H1 (cell line): ENCODE data around the gene CKS1B. TPM values are rescaled to one million over a fixed set of nuclear protein-coding genes. Genes with fewer than 3 reads are reported as not detected.

Experiments used
- ATF2 ChIP-seq: IDR thresholded peaks from 2 replicates; pipeline ENCODE4 v1.6.1; 2012; ENCODE audit warnings: low read length, inconsistent platforms
- BACH1 ChIP-seq: IDR thresholded peaks from 2 replicates; pipeline ENCODE4 v1.6.1; 2012; ENCODE audit warnings: low read length, improper control_type of control experiment
- POLR2AphosphoS5 ChIP-seq: IDR thresholded peaks from 2 replicates; pipeline ENCODE4 v1.6.1; 2011; ENCODE audit warnings: low read depth, low read length
- RXRA ChIP-seq: IDR thresholded peaks from 2 replicates; pipeline ENCODE4 v1.6.1; 2011; ENCODE audit warnings: low read depth, mild to moderate bottlenecking, low read length, moderate library complexity; ENCODE audit not compliant: insufficient read depth
- SP4 ChIP-seq: IDR thresholded peaks from 2 replicates; pipeline ENCODE4 v1.6.1; 2012; ENCODE audit warnings: low read length, inconsistent platforms
- polyA plus RNA-seq, 7 experiments: library from polyadenylated mRNA; depleted of rRNA in 3 of 7; stranded (reverse) in 5 of 7; unstranded in 2 of 7; fragments of >200 nt in 5 of 7; fragments of 200-250 nt in 2 of 7; gene quantifications; 1 replicate in 5 of 7; 2 replicates in 1 of 7; 4 replicates in 1 of 7; pipeline versions ENCODE4 v1.2.1 to v1.2.3, GENCODE V29; 2011 to 2013; ENCODE audit warnings: missing spikeins in 2 of 7, mixed read lengths in 2 of 7
- total RNA-seq: library from RNA; stranded (reverse); fragmentation: NEBNext Ultra II Directional; extraction: Animal tissue kit (Norgen Biotek cat#: 25700); gene quantifications from 2 replicates; pipeline ENCODE4 v1.2.1, GENCODE V29; 2021
- TF ChIP-seq, protein P1 (sequence below): IDR thresholded peaks from 2 replicates; pipeline ENCODE4 v1.6.1; 2012; ENCODE audit warnings: inconsistent platforms
- TF ChIP-seq, protein P2 (sequence below): fragments of 300-600 bp; sonication (generic); IDR thresholded peaks from 2 replicates; pipeline ENCODE4 v1.7.1; 2012; ENCODE audit warnings: low read length, moderate library complexity, mild to moderate bottlenecking, inconsistent platforms; ENCODE audit not compliant: insufficient replicate concordance
- TF ChIP-seq, protein P3 (sequence below): IDR thresholded peaks from 2 replicates; pipeline ENCODE4 v1.6.1; 2012; ENCODE audit warnings: inconsistent platforms

The CKS1B gene
- total and polyA plus RNA-seq, 2 of the 8 experiments (the other 6 are each of a cell fraction or from before 2014, with no cell fraction given): 294 to 1,025 TPM

DNA sequence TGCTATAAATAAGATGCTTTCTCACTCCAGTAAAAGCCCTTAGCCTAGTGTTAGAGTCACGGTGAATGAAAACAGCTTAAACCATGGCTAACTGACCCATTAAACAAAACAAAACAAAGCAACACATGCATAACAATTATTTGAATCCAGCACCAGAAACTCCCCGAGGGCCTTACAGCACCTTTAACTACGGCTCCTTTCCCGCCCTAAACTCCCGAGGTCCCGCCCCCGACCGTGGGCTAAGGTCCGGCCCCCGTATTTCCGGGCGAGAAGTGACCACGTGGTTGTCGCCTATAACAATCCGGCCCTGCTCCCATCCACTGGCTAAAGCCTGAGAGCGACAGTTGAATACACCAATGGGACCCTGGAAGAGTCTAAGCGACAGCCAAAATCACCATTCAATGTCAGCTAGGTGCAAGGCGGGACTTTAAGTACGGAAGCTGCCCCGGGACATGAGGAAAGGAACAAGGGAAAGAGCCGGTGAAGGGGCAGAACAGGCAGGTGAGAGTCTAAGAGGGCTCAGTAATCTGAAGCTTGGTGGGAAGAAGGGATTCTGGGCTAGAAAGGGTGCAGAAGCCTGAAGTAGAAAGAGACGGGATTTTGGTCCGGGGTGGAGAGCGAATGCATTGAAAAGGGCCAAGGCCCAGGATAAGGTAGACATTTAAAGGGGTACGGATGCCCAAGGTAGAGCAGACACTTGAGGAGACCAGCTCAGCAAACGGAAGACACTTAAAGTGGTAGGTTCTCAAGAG lies 8.6 kb downstream of the CKS1B start, which contains the start of gene FLAD1 (continued):
- TF ChIP-seq ATF2 (no peak), RXRA (no peak), POLR2AphosphoS5 (peak; percentile 53; the same call in 1 of the 2 replicates), BACH1 (no peak), SP4 (peak; percentile 89)
- TF ChIP-seq, protein P1, sequence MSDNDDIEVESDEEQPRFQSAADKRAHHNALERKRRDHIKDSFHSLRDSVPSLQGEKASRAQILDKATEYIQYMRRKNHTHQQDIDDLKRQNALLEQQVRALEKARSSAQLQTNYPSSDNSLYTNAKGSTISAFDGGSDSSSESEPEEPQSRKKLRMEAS: peak; percentile 94
- TF ChIP-seq, protein P2, sequence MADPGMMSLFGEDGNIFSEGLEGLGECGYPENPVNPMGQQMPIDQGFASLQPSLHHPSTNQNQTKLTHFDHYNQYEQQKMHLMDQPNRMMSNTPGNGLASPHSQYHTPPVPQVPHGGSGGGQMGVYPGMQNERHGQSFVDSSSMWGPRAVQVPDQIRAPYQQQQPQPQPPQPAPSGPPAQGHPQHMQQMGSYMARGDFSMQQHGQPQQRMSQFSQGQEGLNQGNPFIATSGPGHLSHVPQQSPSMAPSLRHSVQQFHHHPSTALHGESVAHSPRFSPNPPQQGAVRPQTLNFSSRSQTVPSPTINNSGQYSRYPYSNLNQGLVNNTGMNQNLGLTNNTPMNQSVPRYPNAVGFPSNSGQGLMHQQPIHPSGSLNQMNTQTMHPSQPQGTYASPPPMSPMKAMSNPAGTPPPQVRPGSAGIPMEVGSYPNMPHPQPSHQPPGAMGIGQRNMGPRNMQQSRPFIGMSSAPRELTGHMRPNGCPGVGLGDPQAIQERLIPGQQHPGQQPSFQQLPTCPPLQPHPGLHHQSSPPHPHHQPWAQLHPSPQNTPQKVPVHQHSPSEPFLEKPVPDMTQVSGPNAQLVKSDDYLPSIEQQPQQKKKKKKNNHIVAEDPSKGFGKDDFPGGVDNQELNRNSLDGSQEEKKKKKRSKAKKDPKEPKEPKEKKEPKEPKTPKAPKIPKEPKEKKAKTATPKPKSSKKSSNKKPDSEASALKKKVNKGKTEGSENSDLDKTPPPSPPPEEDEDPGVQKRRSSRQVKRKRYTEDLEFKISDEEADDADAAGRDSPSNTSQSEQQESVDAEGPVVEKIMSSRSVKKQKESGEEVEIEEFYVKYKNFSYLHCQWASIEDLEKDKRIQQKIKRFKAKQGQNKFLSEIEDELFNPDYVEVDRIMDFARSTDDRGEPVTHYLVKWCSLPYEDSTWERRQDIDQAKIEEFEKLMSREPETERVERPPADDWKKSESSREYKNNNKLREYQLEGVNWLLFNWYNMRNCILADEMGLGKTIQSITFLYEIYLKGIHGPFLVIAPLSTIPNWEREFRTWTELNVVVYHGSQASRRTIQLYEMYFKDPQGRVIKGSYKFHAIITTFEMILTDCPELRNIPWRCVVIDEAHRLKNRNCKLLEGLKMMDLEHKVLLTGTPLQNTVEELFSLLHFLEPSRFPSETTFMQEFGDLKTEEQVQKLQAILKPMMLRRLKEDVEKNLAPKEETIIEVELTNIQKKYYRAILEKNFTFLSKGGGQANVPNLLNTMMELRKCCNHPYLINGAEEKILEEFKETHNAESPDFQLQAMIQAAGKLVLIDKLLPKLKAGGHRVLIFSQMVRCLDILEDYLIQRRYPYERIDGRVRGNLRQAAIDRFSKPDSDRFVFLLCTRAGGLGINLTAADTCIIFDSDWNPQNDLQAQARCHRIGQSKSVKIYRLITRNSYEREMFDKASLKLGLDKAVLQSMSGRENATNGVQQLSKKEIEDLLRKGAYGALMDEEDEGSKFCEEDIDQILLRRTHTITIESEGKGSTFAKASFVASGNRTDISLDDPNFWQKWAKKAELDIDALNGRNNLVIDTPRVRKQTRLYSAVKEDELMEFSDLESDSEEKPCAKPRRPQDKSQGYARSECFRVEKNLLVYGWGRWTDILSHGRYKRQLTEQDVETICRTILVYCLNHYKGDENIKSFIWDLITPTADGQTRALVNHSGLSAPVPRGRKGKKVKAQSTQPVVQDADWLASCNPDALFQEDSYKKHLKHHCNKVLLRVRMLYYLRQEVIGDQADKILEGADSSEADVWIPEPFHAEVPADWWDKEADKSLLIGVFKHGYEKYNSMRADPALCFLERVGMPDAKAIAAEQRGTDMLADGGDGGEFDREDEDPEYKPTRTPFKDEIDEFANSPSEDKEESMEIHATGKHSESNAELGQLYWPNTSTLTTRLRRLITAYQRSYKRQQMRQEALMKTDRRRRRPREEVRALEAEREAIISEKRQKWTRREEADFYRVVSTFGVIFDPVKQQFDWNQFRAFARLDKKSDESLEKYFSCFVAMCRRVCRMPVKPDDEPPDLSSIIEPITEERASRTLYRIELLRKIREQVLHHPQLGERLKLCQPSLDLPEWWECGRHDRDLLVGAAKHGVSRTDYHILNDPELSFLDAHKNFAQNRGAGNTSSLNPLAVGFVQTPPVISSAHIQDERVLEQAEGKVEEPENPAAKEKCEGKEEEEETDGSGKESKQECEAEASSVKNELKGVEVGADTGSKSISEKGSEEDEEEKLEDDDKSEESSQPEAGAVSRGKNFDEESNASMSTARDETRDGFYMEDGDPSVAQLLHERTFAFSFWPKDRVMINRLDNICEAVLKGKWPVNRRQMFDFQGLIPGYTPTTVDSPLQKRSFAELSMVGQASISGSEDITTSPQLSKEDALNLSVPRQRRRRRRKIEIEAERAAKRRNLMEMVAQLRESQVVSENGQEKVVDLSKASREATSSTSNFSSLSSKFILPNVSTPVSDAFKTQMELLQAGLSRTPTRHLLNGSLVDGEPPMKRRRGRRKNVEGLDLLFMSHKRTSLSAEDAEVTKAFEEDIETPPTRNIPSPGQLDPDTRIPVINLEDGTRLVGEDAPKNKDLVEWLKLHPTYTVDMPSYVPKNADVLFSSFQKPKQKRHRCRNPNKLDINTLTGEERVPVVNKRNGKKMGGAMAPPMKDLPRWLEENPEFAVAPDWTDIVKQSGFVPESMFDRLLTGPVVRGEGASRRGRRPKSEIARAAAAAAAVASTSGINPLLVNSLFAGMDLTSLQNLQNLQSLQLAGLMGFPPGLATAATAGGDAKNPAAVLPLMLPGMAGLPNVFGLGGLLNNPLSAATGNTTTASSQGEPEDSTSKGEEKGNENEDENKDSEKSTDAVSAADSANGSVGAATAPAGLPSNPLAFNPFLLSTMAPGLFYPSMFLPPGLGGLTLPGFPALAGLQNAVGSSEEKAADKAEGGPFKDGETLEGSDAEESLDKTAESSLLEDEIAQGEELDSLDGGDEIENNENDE: no peak
- TF ChIP-seq, protein P3, sequence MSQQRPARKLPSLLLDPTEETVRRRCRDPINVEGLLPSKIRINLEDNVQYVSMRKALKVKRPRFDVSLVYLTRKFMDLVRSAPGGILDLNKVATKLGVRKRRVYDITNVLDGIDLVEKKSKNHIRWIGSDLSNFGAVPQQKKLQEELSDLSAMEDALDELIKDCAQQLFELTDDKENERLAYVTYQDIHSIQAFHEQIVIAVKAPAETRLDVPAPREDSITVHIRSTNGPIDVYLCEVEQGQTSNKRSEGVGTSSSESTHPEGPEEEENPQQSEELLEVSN: peak; percentile 95
